ENCODE data around the gene RABIF.

The RABIF gene

GRCh38 chr1:202871367-202871766 lies 17.6 kb downstream of the RABIF start:
- DNase-seq: no peak

GRCh38 chr1:202862679-202863560 lies 26.0 kb downstream of the RABIF start:
- DNase-seq: no peak

- DNase-seq: peak; percentile 17 to 92 (median 84)
These were observed 27.4 kb downstream of the RABIF start for GRCh38 chr1:202861420-202862132.

- peak in 2 of 14 donors; percentile 27 to 44 for DNase-seq
These were observed 28.1 kb downstream of the RABIF start for GRCh38 chr1:202860744-202861419.

GRCh38 chr1:202858789-202859414 lies 30.0 kb downstream of the RABIF start:
- no peak for DNase-seq

GRCh38 chr1:202858331-202858730 lies 30.6 kb downstream of the RABIF start:
- DNase-seq: no peak

- no peak for DNase-seq
These were observed 31.8 kb downstream of the RABIF start for GRCh38 chr1:202857136-202857610.

GRCh38 chr1:202856014-202856413 lies 32.9 kb downstream of the RABIF start:
- DNase-seq: no peak

GRCh38 chr1:202854787-202855186 lies 34.2 kb downstream of the RABIF start:
- no peak for DNase-seq

GRCh38 chr1:202852163-202852904 lies 36.6 kb downstream of the RABIF start:
- no peak for DNase-seq

GRCh38 chr1:202850593-202851362 lies 38.2 kb downstream of the RABIF start:
- DNase-seq: no peak

GRCh38 chr1:202848191-202848542 lies 40.8 kb downstream of the RABIF start:
- DNase-seq: no peak

- no peak for DNase-seq
These were observed 44.0 kb downstream of the RABIF start for GRCh38 chr1:202844935-202845334.

- DNase-seq: no peak
These were observed 44.7 kb downstream of the RABIF start for GRCh38 chr1:202844259-202844658.

GRCh38 chr1:202843081-202843480 lies 45.9 kb downstream of the RABIF start:
- DNase-seq: no peak

GRCh38 chr1:202837746-202838262 lies 51.1 kb downstream of the RABIF start:
- no peak for DNase-seq

GRCh38 chr1:202836623-202837403 lies 52.1 kb downstream of the RABIF start:
- no peak for DNase-seq

- DNase-seq: no peak
These were observed 53.3 kb downstream of the RABIF start for GRCh38 chr1:202835548-202836072.

GRCh38 chr1:202834771-202835547 lies 54.0 kb downstream of the RABIF start:
- no peak for DNase-seq

All from C1 segment of cervical spinal cord (tissue), 14 donors.